Upper lobe of left lung (tissue), 6 donors: Measurements from ENCODE around the gene TMEM247. TPM values are rescaled to one million over a fixed set of nuclear protein-coding genes. Genes with fewer than 3 reads are reported as not detected.

Experiments used
- ATAC-seq, 2 donors: fragments of 200-7000 bp; cut with Tn5 transposase; one replicate each; pipeline ENCODE4 v1.9.1; 2022; ENCODE audit warnings: mild to moderate bottlenecking in 2 of 2, moderate library complexity in 2 of 2; ENCODE audit not compliant: low FRiP score in 2 of 2
- DNase-seq, 2 donors: peaks; one replicate each; pipeline ENCODE4 v3.0.0-alpha.2; 2019 to 2020
- H3K27ac ChIP-seq, 4 donors: fragments of 200-600 bp; sonication (generic); one replicate each; pipeline ENCODE4 v1.5.1; 2016 to 2019
- H3K27me3 ChIP-seq, 4 donors: fragments of 200-600 bp; sonication (generic); one replicate each; pipeline ENCODE4 v1.5.1; 2017 to 2019
- H3K36me3 ChIP-seq, 4 donors: fragments of 200-600 bp; sonication (generic); one replicate each; pipeline ENCODE4 v1.5.1; 2016 to 2019
- H3K4me1 ChIP-seq, 4 donors: fragments of 200-600 bp; sonication (generic); one replicate each; pipeline ENCODE4 v1.5.1; 2018 to 2019
- H3K4me3 ChIP-seq, 4 donors: fragments of 200-600 bp; sonication (generic); one replicate each; pipeline ENCODE4 v1.5.1; 2017 to 2019; ENCODE audit warnings: mild to moderate bottlenecking in 2 of 4, moderate library complexity in 1 of 4
- H3K9me3 ChIP-seq, 4 donors: fragments of 200-600 bp; sonication (generic); one replicate each; pipeline ENCODE4 v1.5.1; 2018 to 2019
- CTCF ChIP-seq, 6 experiments: fragments of 450-650 bp in 4 of 6; fragments of 200-600 bp in 2 of 6; sonication (generic) in 2 of 6; IDR thresholded peaks; one replicate each; pipeline ENCODE4 v1.5.1; 2016 to 2019; ENCODE audit warnings: antibody characterized with exemption in 6 of 6
- EP300 ChIP-seq, 4 donors: sonication (generic); formaldehyde crosslinking; IDR thresholded peaks; one replicate each; pipeline ENCODE4 v1.5.1; 2017; ENCODE audit warnings: antibody characterized with exemption in 4 of 4, control low read depth in 2 of 4
- POLR2A ChIP-seq, 4 donors: fragments of 450-650 bp; IDR thresholded peaks; one replicate each; pipeline ENCODE4 v1.5.1; 2016 to 2017; ENCODE audit warnings: antibody characterized with exemption in 4 of 4, mild to moderate bottlenecking in 2 of 4
- POLR2AphosphoS5 ChIP-seq, 2 donors: sonication (generic); formaldehyde crosslinking; IDR thresholded peaks; one replicate each; pipeline ENCODE4 v1.5.1; 2017; ENCODE audit warnings: antibody characterized with exemption in 2 of 2
- WGBS, 2 donors: methylation state at CpG; one replicate each; pipeline ENCODE4 v1.1.5; 2017 to 2018; 5-methylcytosine and 5-hydroxymethylcytosine counted together
- small RNA-seq, 4 donors: library from RNA; depleted of rRNA; stranded (forward); fragments of <200 nt; gene quantifications; one replicate each; pipeline ENCODE3, GENCODE V24; 2016
- total RNA-seq, 6 donors: library from RNA; depleted of rRNA in 4 of 6; stranded (reverse); fragments of >200 nt in 4 of 6; gene quantifications; one replicate each; pipeline versions ENCODE4 v1.1.0 to v1.2.1, GENCODE V29; 2016 to 2021
- donor health status: DM: no; HTN: no; CAD: no; lungs with moderate emphysema.
- donor health status: DM: no; HTN: yes; CAD: no; lungs with severe emphysema.

TMEM247 gene
- total RNA-seq, 6 donors from 2014 or later, result not detected

GRCh38 chr2:46528880-46529279 lies 49.5 kb downstream of the TMEM247 start:
- Histone ChIP-seq H3K36me3 (no peaks in the 10 kb centered on the region), H3K27ac (no peak overlapping the region), H3K27me3 (no peaks in the 10 kb centered on the region), H3K9me3 (no peaks in the 10 kb centered on the region), H3K4me3 (no peak overlapping the region), H3K4me1 (no peaks in the 10 kb centered on the region)
- peak in 1 of 2 donors; percentile 26 for ATAC-seq
- 100% methylated on average over 1 of the region's 1 CpG; no CpG with 5 or more reads in 1 of the 2 donors for WGBS, 2 donors
- TF ChIP-seq EP300 (IDR thresholded peaks at IDR 0.05) (no peak), CTCF (IDR thresholded peaks at IDR 0.05) (no peak), POLR2AphosphoS5 (IDR thresholded peaks at IDR 0.05) (no peak), POLR2A (IDR thresholded peaks at IDR 0.05) (no peak)
- DNase-seq, result no peak

DNA sequence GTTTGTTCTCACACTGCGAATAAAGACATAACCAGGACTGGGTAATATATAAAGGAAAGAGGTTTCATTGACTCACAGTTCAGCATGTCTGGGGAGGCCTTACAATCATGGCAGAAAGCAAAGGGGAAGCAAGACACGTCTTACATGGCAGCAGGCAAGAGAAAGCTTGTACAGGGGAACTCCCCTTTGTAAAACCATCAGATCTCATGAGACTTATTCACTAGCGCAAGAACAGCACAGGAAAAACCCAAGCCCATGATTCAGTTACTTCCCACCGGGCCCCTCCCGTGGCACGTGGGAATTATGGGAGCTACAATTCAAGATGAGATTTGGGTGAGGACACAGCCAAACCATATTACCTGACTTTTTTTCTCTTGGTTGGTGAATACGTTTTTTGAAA lies 51.3 kb downstream of the TMEM247 start:
- Histone ChIP-seq H3K9me3 (no peaks in the 10 kb centered on the region), H3K4me3 (no peak overlapping the region), H3K4me1 (no peaks in the 10 kb centered on the region), H3K36me3 (no peaks in the 10 kb centered on the region), H3K27me3 (no peaks in the 10 kb centered on the region), H3K27ac (no peak overlapping the region)
- TF ChIP-seq POLR2AphosphoS5 (IDR thresholded peaks at IDR 0.05) (no peak), CTCF (IDR thresholded peaks at IDR 0.05) (no peak), POLR2A (IDR thresholded peaks at IDR 0.05) (no peak), EP300 (IDR thresholded peaks at IDR 0.05) (no peak)
- DNase-seq (no peak), ATAC-seq (no peak)
- 90% methylated on average over 7 of the region's 7 CpGs for WGBS, 2 donors

DNA sequence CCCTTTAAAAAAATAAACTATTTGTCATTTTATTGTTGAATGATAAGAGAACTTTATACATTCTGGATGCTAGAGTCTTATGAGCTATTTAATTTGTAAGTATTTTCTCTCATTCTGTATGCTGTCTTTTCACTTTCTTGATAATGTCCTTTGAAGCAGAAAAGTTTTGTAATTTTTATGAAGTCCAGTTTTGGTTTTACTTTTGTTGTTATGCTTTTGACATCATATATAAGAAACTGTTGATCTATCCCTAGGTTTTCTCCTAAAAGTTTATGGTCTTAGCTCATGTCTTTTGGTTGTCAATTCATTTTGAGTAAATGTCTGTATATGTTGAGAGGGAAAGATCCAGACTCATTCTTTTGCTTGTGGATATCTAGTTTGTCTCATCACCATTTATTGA lies 52.5 kb downstream of the TMEM247 start:
- TF ChIP-seq POLR2AphosphoS5 (IDR thresholded peaks at IDR 0.05), result no peak
- TF ChIP-seq EP300 (IDR thresholded peaks at IDR 0.05), result no peak
- TF ChIP-seq POLR2A (IDR thresholded peaks at IDR 0.05), result no peak
- no peak for TF ChIP-seq CTCF (IDR thresholded peaks at IDR 0.05)
- no peaks in the 10 kb centered on the region for H3K27me3 ChIP-seq
- no peak for DNase-seq
- no peak overlapping the region for H3K4me3 ChIP-seq
- H3K4me1 ChIP-seq, result no peaks in the 10 kb centered on the region
- H3K27ac ChIP-seq, result no peak overlapping the region
- H3K36me3 ChIP-seq, result no peaks in the 10 kb centered on the region
- no peak for ATAC-seq
- no peaks in the 10 kb centered on the region for H3K9me3 ChIP-seq

Small RNAs within 50 kb of the gene (small RNA-seq; reads per million reads assigned to genes)
- gene RN7SL817P, result 0 reads per million in 4 donors

Other genes with a start within 250 kb of the TMEM247 start
- 1,000 to 10,000 TPM in 4 of 6 donors, 100 to 1,000 TPM in 2; 440 to 1,878 (median 1,131) TPM for gene EPAS1, start 182.2 kb upstream of the TMEM247 start, total RNA-seq
- 100 to 1,000 TPM in 1 of 6 donors, 10 to 100 TPM in 5; 50.3 to 118 (median 69.7) TPM for gene RHOQ, start 62.9 kb downstream of the TMEM247 start, total RNA-seq
- 10 to 100 TPM in 1 of 6 donors, 1 to 10 TPM in 5; 6.7 to 13.6 (median 7.8) TPM for gene ATP6V1E2, start 63.0 kb downstream of the TMEM247 start, total RNA-seq
- 10 to 100 TPM in 4 of 6 donors, 1 to 10 TPM in 2; 1.6 to 23.2 (median 15.1) TPM for gene PIGF, start 137.5 kb downstream of the TMEM247 start, total RNA-seq
- gene CRIPT, start 137.7 kb downstream of the TMEM247 start, total RNA-seq, result 10 to 100 TPM in 4 of 6 donors, 1 to 10 TPM in 2; 8.2 to 30.8 (median 13.1) TPM
- gene SOCS5, start 219.7 kb downstream of the TMEM247 start, total RNA-seq, result 10 to 100 TPM; 18.8 to 41.2 (median 22.1) TPM